Tibial nerve (tissue), 4 donors: ENCODE results near the gene SPSB3.

Experiments used
- EP300 ChIP-seq, 2 donors: sonication (generic); formaldehyde crosslinking; IDR thresholded peaks; one replicate each; pipeline ENCODE4 v1.6.1; 2017; ENCODE audit warnings: antibody characterized with exemption in 2 of 2, mild to moderate bottlenecking in 1 of 2
- TF ChIP-seq, protein P1 (sequence below), 5 experiments: fragments of 200-600 bp in 3 of 5; fragments of 450-650 bp in 2 of 5; sonication (generic) in 3 of 5; IDR thresholded peaks; one replicate each; pipeline ENCODE4 v1.5.1; 2016 to 2019; ENCODE audit warnings: antibody characterized with exemption in 5 of 5, mild to moderate bottlenecking in 3 of 5, moderate library complexity in 2 of 5

DNA sequence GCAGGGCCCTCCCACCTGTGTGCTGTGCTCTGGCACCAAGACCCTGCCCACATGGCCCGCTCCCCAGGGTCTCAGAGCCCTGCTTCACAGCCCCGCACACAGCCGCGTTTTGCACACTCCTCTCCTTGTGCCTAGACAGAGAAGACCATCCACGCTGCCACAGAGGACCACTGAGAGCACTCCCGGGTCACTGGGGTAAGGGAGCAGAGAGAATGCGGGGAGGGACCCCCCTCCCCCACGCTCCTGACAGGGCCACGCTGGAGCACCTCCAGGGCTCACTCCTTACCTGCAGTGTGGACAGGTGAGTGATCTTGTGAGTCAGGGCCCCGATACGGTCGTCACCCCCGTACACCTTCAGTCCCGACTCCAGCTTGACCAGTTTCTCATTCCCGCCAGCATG lies 37.2 kb upstream of the SPSB3 start:
- TF ChIP-seq, protein P1, sequence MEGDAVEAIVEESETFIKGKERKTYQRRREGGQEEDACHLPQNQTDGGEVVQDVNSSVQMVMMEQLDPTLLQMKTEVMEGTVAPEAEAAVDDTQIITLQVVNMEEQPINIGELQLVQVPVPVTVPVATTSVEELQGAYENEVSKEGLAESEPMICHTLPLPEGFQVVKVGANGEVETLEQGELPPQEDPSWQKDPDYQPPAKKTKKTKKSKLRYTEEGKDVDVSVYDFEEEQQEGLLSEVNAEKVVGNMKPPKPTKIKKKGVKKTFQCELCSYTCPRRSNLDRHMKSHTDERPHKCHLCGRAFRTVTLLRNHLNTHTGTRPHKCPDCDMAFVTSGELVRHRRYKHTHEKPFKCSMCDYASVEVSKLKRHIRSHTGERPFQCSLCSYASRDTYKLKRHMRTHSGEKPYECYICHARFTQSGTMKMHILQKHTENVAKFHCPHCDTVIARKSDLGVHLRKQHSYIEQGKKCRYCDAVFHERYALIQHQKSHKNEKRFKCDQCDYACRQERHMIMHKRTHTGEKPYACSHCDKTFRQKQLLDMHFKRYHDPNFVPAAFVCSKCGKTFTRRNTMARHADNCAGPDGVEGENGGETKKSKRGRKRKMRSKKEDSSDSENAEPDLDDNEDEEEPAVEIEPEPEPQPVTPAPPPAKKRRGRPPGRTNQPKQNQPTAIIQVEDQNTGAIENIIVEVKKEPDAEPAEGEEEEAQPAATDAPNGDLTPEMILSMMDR (IDR thresholded peaks at IDR 0.05): no peak
- TF ChIP-seq EP300 (IDR thresholded peaks at IDR 0.05): no peak
